DOHH2 (cell line): ENCODE results near the gene CDH26.

Experiments used
- H3F3A ChIP-seq: fragments of 200-600 bp; sonication (generic), shearing (Covaris generic); 2 replicates; pipeline ENCODE4 v1.6.0; 2016; ENCODE audit warnings: antibody characterized with exemption, mild to moderate bottlenecking; ENCODE audit not compliant: control insufficient read depth, insufficient read depth
- H3K27ac ChIP-seq: fragments of 200-600 bp; sonication (generic); 2 replicates; pipeline ENCODE4 v1.5.1; 2014; ENCODE audit warnings: low read depth, mild to moderate bottlenecking, low read length, moderate library complexity
- H3K27me3 ChIP-seq: fragments of 200-600 bp; sonication (generic); 2 replicates; pipeline ENCODE4 v1.6.1; 2014; ENCODE audit warnings: mild to moderate bottlenecking, low read length, mixed read lengths; ENCODE audit not compliant: control insufficient read depth
- H3K36me3 ChIP-seq: fragments of 200-600 bp; sonication (generic); 2 replicates; pipeline ENCODE4 v1.6.1; 2014; ENCODE audit warnings: mild to moderate bottlenecking, low read length, moderate library complexity, mixed read lengths; ENCODE audit not compliant: control insufficient read depth
- H3K4me1 ChIP-seq: fragments of 200-600 bp; sonication (generic); 2 replicates; pipeline ENCODE4 v1.6.1; 2014; ENCODE audit warnings: mild to moderate bottlenecking, low read length, mixed read lengths; ENCODE audit not compliant: control insufficient read depth
- H3K4me2 ChIP-seq: fragments of 200-600 bp; sonication (generic); 2 replicates; pipeline ENCODE4 v1.6.0; 2014; ENCODE audit warnings: mild to moderate bottlenecking, low read length, moderate library complexity
- H3K4me3 ChIP-seq: fragments of 200-600 bp; sonication (generic); 2 replicates; pipeline ENCODE4 v1.5.1; 2014; ENCODE audit warnings: mild to moderate bottlenecking, low read length, mixed read lengths
- H3K79me2 ChIP-seq: fragments of 200-600 bp; sonication (generic); 2 replicates; pipeline ENCODE4 v1.6.1; 2014; ENCODE audit warnings: mild to moderate bottlenecking, low read length, mixed read lengths; ENCODE audit not compliant: control insufficient read depth
- H3K9me2 ChIP-seq: fragments of 200-600 bp; sonication (generic); replicated peaks from 2 replicates; pipeline ENCODE4 v1.6.1; 2014; ENCODE audit warnings: mild to moderate bottlenecking, low read length, mixed read lengths; ENCODE audit not compliant: control insufficient read depth
- H3K9me3 ChIP-seq: fragments of 200-600 bp; sonication (generic); 2 replicates; pipeline ENCODE4 v1.6.1; 2014; ENCODE audit warnings: antibody characterized with exemption, low read length, mixed read lengths; ENCODE audit not compliant: control insufficient read depth, insufficient read depth
- H4K20me1 ChIP-seq: fragments of 200-600 bp; sonication (generic); 2 replicates; pipeline ENCODE4 v1.6.0; 2014; ENCODE audit warnings: low read depth, mild to moderate bottlenecking, antibody characterized with exemption, low read length, moderate library complexity; ENCODE audit not compliant: control insufficient read depth, insufficient read depth
- EZH2phosphoT487 ChIP-seq: fragments of 200-600 bp; sonication (generic); IDR thresholded peaks from 2 replicates; pipeline ENCODE4 v1.6.1; 2017; ENCODE audit warnings: borderline replicate concordance, mild to moderate bottlenecking, antibody characterized with exemption, low read length, moderate library complexity, mixed read lengths
- TF ChIP-seq, protein P1 (sequence below): fragments of 200-600 bp; sonication (generic); IDR thresholded peaks from one replicate; pipeline ENCODE4 v1.5.1; 2014; ENCODE audit warnings: antibody characterized with exemption, mild to moderate bottlenecking, low read depth, low read length; ENCODE audit not compliant: poor library complexity, severe bottlenecking

Gene CDH26

DNA sequence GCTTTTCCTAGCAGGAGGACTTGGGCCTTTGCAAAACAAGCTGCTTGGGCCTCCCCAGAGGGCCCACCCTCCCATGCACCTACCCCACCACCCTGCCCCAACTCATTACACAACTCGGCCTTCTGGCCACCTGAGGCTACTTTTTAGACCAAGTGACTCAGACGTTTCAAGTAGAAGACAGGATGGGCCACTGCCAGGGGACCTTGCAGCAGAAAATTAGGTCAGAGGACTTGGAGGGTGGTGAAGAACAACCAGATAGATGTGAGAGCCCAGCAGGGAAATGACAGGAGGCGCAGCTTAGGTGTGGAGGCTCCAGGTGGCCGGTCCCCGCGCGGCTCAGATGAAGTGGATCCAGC, 19.5 kb upstream of the CDH26 start:
- Histone ChIP-seq H3K27ac (no peak overlapping the region), H3K4me2 (peak overlapping the region; percentile 93), H3K4me3 (no peak overlapping the region), H3K9me2 (no peaks in the 10 kb centered on the region), H4K20me1 (no peaks in the 10 kb centered on the region), H3K4me1 (peaks cover 21% of the 10 kb centered on the region), H3F3A (0 out of 2 replicates have a peak, but pooled peaks cover 6% of the 10 kb centered on the region), H3K27me3 (no peaks in the 10 kb centered on the region), H3K79me2 (peaks cover 27% of the 10 kb centered on the region), H3K36me3 (peaks cover 18% of the 10 kb centered on the region), H3K9me3 (no peaks in the 10 kb centered on the region)
- no peak for TF ChIP-seq EZH2phosphoT487
- TF ChIP-seq, protein P1, sequence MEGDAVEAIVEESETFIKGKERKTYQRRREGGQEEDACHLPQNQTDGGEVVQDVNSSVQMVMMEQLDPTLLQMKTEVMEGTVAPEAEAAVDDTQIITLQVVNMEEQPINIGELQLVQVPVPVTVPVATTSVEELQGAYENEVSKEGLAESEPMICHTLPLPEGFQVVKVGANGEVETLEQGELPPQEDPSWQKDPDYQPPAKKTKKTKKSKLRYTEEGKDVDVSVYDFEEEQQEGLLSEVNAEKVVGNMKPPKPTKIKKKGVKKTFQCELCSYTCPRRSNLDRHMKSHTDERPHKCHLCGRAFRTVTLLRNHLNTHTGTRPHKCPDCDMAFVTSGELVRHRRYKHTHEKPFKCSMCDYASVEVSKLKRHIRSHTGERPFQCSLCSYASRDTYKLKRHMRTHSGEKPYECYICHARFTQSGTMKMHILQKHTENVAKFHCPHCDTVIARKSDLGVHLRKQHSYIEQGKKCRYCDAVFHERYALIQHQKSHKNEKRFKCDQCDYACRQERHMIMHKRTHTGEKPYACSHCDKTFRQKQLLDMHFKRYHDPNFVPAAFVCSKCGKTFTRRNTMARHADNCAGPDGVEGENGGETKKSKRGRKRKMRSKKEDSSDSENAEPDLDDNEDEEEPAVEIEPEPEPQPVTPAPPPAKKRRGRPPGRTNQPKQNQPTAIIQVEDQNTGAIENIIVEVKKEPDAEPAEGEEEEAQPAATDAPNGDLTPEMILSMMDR = no peak

DNA sequence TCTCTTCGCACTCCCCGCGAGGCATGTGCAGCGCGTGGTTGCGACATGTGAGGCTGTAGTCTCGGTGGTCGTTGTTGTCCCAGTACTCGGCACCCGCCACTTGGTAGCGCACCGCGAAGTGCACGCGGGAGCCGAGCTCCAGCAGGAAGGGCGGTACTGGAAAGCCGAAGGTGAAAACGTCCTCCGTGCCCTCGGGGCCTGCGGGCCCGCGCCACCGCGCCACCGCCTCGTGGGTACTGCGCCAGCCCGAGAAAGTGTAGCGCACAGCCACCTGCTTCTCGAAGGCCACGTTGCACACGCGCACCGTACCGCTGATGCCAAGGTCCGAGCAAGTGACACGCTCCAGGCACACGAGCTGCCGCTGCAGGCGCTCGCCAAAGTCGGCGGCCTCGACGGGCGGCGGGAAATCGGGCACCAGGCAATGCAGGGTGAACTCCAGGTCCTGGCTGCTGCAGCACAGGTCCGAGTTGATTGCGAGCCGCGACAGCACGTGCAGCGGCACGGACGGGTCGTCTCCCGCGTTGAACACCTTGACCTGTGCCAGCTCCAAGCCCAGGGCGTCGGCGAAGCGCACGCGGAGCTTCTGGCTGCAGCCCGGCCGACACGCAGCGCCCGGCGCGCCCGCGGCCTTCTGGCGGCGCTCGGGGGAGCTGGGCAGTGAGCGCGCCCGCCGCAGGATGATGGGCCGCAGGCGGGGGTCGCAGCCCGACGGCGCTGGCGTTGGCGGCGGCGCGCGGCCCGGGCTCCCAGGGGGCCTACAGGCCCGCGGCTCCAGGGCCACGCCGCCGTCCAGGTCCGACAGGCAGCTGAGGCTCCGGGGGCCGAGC, 19.0 kb upstream of the CDH26 start:
- no peaks in the 10 kb centered on the region for H3K9me2 ChIP-seq
- no peak overlapping the region for H3K27ac ChIP-seq
- H3K36me3 ChIP-seq = peaks cover 24% of the 10 kb centered on the region
- H3K4me3 ChIP-seq = peak overlapping the region; percentile 99
- no peaks in the 10 kb centered on the region for H3K9me3 ChIP-seq
- H3F3A ChIP-seq = 0 out of 2 replicates have a peak, but pooled peaks cover 6% of the 10 kb centered on the region
- H3K4me1 ChIP-seq = peaks cover 21% of the 10 kb centered on the region
- no peaks in the 10 kb centered on the region for H4K20me1 ChIP-seq
- H3K27me3 ChIP-seq = no peaks in the 10 kb centered on the region
- peaks cover 27% of the 10 kb centered on the region for H3K79me2 ChIP-seq
- peak overlapping the region; percentile 93 for H3K4me2 ChIP-seq
- TF ChIP-seq EZH2phosphoT487 = no peak
- TF ChIP-seq, protein P1 = no peak

DNA sequence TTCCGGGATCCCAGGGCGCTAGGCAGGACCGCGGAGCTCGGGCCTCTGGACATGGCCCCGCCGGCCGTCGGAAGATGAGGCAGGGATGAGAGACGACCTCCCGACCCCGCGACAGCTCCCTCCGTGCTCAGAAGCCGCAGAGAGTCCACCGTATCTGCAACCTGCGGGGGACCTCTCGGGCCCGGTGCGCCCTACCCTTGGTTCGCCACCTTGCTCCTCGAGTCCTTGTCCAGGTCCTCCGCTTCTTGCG, 18.4 kb upstream of the CDH26 start:
- Histone ChIP-seq H3K27me3 (no peaks in the 10 kb centered on the region), H3K27ac (no peak overlapping the region), H3K36me3 (peaks cover 29% of the 10 kb centered on the region), H3K9me2 (no peaks in the 10 kb centered on the region), H3K4me1 (peaks cover 21% of the 10 kb centered on the region), H3K4me2 (peak overlapping the region; percentile 93), H3F3A (0 out of 2 replicates have a peak, but pooled peaks cover 3% of the 10 kb centered on the region), H3K4me3 (peak overlapping the region; percentile 99), H3K79me2 (peaks cover 27% of the 10 kb centered on the region), H4K20me1 (no peaks in the 10 kb centered on the region), H3K9me3 (no peaks in the 10 kb centered on the region)
- TF ChIP-seq, protein P1 = no peak
- no peak for TF ChIP-seq EZH2phosphoT487
